Fibroblast of skin of right quadriceps (primary cell): ENCODE results near the gene AVEN.
"Not testable (repeated sequence)": the region's sequence is repeated elsewhere in the genome, so short reads cannot be mapped to it uniquely, and the experiment has no call there.

Experiments used
- DNase-seq: peaks from one replicate; pipeline ENCODE4 v3.0.0-alpha.2; 2013

AVEN gene

DNA sequence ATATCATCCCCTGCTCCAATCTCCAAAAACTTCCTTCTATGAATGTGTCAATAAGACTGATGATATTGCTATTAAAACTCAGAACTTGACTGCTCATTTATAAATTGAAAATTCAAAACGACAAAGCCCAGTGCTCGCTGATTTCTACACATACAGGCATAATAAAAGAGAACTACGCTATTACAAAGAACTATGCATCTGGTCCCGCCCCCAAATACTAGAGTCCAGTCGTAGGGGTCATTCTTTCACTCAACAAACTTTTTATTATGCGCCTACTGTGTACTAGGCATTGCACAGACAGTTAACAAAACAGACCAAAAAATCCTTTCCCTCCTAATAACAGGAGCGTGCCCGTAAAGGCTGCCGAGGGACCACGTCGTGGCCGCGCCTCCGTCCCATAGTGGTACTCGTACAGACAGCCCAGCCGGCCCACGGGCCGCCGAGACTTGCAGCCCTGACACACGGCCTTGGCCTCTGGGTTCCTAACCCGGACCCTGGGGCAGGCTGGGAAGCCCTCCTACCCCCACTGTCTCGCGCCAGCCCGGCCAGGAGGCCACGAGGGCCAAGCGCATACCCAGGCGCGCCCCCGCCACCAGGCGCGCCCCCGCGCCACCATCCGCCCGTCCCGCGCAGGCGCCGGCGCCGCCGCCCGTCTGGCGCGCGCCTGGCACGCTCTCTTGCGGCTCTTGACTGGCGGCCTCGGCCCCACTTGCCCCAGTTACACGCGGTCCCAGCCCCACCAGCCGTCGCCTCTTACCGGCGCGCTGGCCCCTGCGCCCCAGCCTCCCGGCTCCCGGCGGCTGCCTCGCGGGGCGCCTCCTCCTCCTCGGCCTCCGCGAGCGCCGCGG, 757 bp downstream of the AVEN start:
- peak; percentile 78 for DNase-seq

DNA sequence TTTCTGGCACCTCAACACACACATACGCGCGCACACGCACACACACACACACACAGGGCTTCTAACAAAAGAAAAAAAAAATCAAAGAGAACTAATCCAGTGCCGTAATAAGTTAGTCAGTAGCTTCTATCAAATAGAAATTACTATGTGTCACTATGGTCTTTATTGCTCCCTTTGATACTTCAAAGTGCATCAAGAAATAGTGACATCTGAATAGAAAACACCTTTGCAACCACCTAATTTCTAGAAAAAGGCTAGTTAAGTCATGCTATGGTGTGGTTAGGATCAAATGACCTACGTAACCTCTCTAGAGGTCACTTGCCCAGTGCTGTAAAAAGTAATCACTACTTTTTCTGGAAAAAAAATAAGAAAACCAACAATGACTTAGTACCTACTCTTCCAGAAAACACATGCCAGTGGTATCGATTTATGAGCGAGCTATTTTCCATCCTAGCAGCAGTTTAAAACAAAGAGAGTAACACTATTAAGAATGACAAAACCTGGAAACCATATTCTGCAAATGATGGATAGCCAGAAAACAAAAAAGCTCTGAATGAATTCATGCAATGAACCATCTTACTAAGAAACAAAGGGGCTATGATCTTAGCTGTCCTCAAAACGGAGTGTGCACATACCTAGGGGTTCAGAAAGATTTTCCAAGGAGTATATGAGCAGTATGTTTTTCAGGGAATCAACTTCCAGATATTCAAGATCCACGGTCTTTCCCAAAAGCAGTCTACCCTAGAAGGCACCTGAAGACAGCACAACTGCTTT, 6.8 kb downstream of the AVEN start:
- no peak for DNase-seq

DNA sequence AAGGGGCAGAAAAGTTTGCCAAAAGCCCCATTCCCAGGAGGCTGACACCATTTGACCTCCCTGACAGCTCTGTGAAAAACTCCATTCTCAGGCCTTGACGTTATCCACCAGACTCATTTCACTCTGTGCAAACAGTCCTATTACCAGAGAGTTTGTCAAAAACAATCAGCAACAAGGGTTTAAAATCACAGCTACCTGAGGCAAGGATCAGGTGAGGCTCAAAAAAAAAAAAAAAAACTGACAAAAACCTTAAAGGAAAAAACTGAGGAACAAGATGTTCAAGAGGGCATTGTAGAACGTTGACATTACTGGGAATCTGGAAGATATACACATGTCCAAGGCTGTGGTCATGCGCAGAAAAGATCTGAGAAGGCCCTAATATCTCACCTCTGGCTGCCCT, 11.4 kb downstream of the AVEN start:
- DNase-seq, result no peak

DNA sequence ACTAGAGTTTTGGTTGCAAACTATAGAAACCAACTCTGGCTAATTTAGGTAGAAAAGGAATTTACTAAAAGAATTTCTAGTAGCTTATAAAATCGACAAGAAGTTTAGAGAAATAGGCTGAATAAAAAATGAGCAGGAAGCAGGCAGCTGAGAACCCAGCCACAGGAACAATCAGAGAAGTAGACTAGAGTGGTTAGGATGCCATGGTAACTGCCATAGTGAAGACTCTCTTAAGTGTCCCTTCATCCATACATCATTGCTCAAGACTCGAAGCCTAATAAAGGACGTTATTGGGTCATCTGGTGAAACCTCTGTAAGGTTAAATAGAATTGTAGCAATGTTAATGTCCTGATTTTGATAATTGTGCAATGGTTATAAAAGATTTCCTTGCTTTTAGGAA, 13.8 kb downstream of the AVEN start:
- no peak for DNase-seq

DNA sequence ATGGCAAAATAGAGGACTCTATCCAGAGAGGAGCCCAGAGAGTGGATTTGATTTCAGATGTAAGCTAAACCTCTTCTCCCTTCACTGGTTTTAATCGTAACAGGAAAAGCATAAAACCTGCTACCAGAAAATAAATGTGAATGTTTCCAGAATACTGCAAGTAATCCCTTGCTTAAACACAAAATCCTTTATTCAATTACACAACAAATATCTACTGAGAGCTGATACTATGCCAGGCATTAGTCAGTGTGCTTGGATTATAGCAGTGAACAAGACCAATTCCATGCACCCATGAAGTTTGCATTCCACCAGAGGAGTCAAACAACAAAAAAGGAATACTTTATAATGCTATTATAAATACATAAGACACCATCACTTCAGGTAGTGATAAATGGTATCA, 15.1 kb downstream of the AVEN start:
- DNase-seq, result no peak

DNA sequence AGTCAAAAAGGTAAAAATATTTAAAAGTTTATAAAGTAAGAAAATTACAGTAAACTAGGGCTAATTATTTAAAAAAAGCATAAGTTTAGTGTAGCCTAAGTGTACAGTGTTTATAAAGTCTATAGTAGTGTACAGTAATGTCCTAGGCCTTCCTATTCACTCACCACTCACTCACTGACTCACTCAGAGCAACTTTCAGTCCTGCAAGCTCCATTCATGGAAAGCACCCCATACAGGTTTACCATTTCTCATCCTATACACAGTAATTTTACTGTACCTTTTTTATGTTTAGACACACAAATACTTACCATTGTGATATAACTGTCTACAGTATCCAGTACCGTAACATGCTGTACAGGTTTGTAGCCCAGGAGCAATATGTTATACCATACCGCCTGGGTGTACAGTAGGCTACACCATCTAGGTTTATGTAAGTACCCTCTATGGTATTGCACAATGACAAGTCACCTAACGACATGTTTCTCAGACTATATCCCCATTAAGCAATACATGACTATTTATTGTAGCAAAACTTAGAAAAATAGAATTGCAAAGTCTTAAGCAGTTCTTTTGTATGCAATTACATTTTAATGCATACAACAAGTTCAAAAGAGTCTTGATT, 19.5 kb downstream of the AVEN start:
- DNase-seq, result no peak

DNA sequence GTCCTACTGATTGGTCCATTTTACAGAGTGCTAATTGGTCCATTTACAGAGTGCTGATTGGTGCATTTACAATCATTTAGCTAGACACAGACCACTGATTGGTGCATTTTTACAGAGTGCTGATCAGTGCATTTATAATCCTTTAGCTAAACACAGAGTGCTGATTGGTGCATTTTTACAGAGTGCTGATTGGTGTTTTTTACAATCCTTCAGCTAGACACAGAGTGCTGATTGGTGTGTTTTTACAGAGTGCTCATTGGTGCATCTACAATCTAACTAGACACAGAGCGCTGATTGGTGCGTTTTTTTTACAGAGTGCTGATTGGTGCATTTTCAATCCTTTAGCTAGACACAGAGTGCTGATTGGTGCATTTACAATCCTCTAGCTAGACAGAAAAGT, 20.3 kb downstream of the AVEN start:
- DNase-seq, result not testable (repeated sequence)

DNA sequence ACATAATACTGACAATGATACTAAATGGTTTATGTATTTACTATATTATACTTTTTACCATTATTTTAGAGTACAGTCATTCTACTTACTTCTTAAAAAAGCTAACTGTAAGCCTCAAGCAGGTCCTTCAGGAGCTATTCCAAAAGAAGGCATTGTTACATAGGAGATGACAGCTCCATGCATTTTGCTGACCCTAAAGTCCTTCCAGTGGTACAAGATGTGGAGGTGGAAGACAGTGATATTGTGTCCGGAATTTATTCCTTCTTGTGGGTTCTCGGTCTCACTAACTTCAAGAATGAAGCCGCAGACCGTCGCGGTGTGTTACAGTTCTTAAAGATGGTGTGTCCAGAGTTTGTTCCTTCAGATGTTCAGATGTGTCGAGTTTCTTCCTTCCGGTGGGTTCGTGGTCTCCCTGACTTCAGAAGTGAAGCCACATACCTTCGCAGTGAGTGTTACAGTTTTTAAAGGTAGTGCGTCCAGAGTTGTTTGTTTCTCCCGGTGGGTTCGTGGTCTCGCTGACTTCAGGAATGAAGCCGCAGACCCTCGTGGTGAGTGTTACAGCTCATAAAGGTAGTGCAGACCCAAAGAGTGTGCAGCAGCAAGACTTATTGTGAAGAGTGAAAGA, 20.9 kb downstream of the AVEN start:
- no peak for DNase-seq

DNA sequence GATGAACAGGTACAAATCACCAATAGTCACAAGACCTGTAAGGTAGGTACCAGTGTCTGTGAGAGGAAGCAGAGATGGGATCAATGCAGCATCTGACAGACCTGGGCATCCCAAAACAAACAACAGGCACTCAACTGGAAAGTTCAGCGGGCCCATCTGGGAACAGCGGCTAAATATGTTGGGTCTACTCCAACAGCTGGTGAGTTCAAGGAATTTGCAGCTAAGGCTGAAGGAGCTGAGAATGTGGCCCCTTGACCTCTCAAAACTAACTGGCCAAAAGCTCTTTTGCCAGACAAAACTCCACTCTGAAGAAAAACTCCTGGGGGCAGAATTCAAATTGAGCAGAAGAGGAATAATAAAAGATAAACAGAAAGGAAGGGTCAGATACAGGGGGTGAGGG, 24.4 kb downstream of the AVEN start:
- no peak for DNase-seq

DNA sequence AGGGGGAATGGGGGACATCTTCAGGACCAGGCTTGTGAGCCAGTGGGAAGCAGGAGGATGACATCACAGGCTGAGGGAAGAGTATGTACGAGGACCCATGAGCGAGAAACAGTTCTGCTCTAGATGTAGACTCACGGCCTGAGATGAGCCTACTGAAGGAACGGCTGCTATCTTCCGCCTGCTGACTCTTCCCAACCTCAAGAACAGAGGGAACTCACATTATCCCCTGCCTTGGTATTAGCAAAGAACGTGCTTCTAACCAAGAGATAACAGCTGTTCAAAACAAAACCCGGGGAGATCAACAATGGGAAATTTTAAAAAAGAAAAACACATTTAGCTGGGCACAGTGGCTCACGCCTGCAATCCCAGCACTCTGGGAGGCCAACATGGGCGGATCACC, 25.3 kb downstream of the AVEN start:
- no peak for DNase-seq

DNA sequence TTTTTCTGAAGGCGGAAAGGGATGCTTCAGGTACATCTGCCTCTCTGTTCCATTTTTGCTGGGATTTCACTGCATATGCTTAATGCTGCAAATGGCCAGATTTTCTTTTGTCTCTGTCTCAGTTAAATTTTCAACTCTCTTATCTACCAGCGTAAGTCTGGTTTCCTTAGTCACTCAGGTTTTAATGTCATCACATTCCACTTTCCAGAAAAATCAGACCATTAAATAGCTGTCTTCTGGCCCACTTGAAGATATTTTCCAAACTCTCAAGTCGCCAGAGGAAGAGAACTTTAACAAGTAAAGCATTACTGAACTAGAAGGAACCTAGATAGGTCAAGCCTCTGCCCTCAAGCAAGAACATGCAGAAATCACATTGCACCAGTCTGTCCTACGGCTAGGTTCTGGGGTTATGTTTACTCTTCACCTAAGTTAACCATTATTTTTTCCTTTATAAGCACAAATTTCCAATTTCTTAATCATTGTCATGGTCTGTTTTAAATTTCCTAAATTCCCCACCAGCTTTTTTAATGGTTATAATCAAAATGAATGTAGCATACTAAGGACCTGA, 26.5 kb downstream of the AVEN start:
- DNase-seq, result no peak

DNA sequence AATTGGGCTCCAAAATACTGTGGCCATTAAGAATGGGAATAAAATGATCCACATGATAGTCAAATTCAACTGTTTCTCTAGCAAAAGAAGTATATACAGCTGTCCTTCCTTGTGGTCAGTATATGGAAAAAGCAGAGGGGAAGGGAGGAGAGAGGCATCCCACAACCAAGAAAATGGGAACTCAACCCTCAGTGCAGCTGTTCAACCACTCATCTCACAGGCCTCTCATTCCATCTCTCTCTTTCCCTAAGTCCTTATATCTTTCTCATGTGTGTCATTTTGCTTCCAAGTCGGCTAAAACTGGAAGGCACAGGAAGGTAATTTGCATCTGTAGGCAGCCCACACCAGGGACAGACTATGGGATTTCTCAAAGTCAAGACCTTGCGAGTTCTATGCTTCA, 27.5 kb downstream of the AVEN start:
- no peak for DNase-seq

DNA sequence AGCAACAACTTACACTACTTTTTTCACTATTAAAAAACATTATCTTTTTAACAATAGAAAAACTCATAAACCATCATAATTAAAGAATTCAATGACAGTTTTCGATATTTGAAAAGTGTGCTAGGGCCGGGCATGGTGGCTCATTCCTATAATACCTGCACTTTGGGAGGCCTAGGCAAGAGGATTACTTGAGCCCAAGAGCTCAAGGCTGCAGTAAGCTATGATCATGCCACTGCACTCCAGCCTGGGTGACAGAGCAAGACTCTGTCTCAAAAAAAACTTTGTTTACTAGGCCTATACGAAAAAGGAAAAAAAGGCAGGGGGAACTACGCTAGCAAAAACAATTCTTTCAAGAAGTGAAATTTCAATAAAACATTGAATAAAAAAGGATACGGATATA, 28.1 kb downstream of the AVEN start:
- no peak for DNase-seq

DNA sequence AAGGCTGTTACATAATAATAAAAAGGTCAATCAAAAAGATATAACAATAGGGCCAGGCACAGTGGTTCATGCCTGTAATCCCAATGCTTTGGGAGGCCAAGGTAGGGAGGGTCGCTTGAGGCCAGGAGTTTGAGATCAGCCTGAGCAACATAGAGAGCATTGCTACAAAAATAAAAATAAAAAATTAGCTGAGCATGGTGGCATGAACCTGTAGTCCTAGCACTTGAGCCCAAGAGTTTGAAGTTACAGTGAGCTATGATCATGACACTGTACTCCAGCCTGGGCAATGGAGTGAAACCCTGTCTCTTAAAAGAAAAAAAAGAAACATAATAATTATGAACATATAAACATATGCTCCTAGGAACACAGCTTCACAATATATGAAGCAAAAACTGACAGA, 29.3 kb downstream of the AVEN start:
- DNase-seq, result no peak

DNA sequence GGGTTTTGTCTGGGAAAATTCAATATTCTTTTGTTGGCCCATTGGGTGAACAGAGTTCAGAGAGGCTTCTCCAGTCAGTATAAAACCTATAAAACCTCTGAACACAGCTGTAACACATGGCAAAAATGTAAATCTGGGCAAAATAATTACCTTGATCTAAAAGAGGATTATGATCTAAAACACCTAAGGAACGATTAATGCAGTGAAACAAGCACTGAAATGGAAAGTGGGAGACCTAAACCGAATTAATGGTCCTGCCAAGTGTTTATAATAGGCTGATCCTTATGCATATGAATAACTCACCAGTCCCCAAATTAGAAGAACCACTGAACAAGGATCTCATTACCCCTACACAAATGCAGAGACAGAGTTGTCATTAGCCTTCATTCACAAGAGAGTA, 32.6 kb downstream of the AVEN start:
- DNase-seq, result no peak

DNA sequence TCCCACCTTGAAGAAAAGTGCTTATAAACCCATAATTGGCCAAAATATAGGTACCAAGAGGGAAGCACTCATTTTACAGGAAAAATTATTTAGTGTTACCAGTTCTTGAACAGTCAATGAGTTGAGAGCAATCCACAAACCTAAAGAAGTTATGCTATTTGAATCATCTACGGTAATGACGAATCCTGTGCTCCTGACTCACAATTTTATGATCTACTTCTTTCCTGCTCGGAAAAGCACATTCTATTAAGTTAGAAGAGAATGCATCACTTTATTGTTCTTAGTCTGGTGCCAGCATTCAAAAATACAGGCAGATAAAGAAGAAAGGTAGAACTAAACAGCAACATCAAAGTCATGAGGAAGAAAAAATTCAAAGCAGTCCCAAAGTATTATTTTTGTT, 37.5 kb downstream of the AVEN start:
- DNase-seq, result peak; percentile 27

DNA sequence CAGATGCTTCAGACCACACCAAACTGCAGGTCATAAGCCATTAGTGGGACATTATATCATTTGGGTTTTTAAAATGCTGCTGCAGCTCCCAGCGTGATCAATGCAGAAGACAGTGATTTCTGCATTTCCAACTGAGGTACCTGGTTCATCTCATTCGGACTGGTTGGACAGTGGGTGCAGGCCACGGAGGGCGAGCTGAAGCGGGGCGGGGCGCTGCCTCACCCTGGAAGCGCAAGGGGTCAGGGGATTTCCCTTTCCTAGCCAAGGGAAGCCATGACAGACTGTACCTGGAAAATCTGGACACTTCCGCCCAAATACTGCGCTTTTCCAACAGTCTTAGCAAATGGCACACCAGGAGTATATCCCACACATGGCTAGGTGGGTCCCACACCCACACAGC, 43.3 kb downstream of the AVEN start:
- not testable (repeated sequence) for DNase-seq

DNA sequence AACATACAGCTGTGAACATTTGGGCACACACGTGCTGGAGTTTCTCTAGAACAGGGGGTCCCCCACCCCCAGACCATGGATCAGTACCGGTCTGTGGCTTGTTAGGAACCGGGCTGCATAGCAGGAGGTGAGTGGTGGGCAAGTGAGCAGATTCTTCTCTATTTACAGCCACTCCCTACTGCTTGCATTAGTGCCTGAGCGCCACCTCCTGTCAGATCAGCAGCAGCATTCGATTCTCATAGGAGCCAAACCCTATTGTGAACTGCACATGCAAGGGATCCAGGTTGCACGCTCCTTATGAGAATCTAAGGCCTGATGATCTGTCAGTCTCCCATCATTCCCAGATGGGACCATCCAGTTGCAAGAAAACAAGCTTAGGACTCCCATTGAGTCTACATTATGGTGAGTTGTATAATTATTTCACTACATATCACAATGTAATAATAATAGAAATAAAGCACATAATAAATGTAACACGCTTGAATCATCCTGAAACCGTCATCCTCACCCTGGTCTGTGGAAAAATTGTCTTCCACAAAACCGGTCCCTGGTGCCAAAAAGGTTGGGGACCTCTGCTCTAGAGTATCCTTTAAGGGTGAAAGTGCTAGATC, 44.9 kb downstream of the AVEN start:
- peak; percentile 19 for DNase-seq

DNA sequence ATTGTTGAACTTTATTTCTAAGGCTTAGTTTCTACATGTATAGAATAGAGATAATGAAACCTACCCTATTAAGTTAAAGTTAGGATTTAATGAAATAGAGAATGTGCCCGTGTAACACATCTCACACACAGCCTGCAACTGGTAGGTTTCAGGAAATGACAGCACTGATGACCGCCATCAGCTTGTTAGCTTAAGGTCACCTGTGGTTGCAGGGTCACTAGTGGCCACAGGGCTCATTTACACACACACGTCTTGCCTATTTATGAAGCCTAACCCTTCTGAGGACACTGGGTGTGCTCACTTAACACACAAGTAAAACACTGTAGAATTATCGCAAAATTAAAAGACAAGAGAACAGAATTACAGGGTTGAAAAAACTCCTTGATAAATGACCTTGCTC, 50.6 kb downstream of the AVEN start:
- no peak for DNase-seq

DNA sequence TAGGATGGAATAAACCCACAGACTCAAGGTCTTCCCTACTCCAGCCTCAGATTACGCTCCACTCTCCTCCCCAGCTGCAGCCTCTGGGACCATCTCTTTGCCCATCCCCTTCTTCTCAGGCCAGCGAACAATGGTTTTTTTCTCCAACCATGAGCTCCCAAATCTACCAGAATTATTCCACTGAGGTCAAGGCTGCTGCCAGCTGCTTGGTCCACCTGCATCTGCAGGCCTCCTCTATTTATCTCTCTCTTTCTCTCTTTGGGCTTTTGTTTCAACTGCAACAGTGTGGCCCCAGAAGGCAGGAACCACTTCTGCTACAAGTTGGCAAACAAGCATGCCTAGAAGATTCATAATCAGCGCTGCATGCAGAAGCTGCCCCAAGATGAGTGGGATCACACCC, 51.6 kb downstream of the AVEN start:
- no peak for DNase-seq

DNA sequence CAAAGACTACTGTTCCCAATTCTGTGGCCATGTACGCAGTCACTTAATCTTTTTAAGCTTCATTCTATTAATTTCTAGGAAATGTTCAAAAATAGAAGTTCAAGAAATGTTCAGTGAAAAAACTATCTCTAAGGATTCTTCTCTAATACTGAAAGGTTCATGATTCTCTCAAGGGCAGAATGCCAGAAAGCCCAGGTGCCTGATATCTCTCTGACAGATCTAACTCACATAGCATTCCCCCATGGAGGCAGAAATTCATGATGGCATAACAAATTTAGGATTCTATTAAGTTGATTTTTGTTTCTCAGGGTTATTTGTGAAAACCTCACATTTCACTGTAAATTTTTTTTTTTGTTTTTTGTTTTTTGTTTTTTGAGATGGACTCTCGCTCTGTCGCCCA, 53.3 kb downstream of the AVEN start:
- DNase-seq, result no peak

DNA sequence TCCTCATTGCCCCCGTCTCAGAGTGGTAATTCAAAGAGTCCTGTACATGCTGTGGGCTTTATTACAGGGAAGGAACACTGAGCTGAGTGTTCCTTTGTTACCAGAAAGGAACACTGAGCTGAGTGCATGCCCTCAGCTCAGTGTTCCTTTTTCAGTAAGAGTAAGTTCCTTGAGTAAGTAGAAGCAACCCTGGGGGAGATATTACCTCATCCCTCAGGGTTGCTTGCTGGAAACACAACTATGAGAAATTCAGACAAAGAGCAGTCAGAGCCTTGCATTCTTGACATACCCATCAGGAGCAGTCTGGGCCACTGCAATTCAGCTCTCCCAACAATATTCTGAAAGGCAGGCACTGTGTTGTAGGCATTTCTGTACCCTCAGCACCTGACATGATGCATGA, 53.7 kb downstream of the AVEN start:
- DNase-seq, result peak; percentile 79

DNA sequence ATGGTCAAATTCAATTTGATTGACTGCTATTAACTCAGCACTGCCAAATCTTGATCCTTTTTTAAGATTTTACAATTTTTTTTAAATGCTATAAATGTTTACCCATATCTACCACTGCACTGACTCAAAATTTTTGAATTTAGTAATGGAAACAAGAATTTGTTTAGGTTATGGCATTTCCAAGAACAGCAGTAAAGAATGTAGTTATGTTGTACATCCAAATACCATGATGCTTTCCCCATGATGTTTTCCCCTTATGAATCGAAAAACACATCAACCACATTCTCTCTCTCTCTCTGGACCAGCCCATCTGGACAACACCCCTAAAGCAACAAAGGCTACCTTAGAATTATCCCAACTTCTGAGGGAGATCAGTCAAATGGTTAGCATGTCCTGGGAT, 56.5 kb downstream of the AVEN start:
- DNase-seq, result no peak
